Skeletal muscle satellite cell (primary cell): Measurements from ENCODE around the gene ELFN2.

Experiments
- H3K27me3 ChIP-seq: 2 replicates; pipeline ENCODE4 v1.7.0; 2013; ENCODE audit warnings: low read length; ENCODE audit not compliant: control insufficient read depth, insufficient read depth
- H3K36me3 ChIP-seq: 2 replicates; pipeline ENCODE4 v1.7.0; 2013; ENCODE audit warnings: mild to moderate bottlenecking, control low read depth, low read length; ENCODE audit not compliant: insufficient read depth
- H3K4me1 ChIP-seq: 2 replicates; pipeline ENCODE4 v1.7.0; 2013; ENCODE audit warnings: low read length; ENCODE audit not compliant: control insufficient read depth, insufficient read depth
- H3K4me2 ChIP-seq: 2 replicates; pipeline ENCODE4 v1.7.0; 2013; ENCODE audit warnings: mild to moderate bottlenecking, low read length
- H3K4me3 ChIP-seq: 2 replicates; pipeline ENCODE4 v1.7.0; 2013; ENCODE audit warnings: low read length
- H3K9ac ChIP-seq: 2 replicates; pipeline ENCODE4 v1.7.0; 2013; ENCODE audit warnings: mild to moderate bottlenecking, low read depth, low read length, moderate library complexity
- H3K9me3 ChIP-seq: replicated peaks from 2 replicates; pipeline ENCODE4 v1.7.0; 2013; ENCODE audit warnings: mild to moderate bottlenecking, control low read depth, low read length

Gene ELFN2

GRCh38 chr22:37451218-37451617 is 23.9 kb upstream of the ELFN2 start:
- Histone ChIP-seq H3K4me2 (no peak overlapping the region), H3K9me3 (no peaks in the 10 kb centered on the region), H3K4me3 (no peak overlapping the region), H3K36me3 (no peaks in the 10 kb centered on the region), H3K27me3 (peaks cover 4% of the 10 kb centered on the region), H3K9ac (no peak overlapping the region), H3K4me1 (peaks cover 22% of the 10 kb centered on the region)

DNA sequence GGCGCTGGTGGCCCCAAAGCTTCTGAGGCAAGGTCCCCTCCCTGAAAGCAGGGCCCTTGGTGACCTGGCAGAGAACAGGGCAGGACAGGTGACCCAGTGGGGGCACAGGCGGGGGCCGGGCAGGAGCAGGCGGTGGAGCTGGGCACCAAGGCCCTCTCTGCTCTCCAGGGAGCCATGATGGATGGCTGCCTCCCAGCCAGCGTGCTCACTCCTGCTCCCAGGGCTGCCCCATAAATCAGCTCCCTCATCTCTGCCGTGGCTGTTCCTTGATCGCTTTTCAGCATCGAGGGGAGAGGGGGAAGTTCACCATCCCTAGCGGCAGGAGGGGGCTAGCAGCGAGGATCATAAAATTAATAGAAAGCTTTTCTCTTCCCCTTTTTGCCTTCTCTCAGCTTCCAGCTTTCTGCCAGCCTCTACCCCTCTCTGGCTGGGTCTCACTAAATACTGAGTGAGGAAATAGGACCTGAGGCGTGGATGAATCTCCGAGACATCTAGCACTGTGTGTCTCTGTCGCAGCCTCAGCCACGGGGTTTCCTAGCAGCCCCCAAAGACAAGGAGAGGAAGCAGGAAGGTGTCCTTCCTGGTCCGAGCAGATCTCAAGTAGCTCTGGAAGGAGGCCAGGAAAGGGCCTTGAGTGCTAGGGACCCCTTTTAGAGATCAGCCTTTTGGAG is 22.2 kb upstream of the ELFN2 start:
- Histone ChIP-seq H3K9me3 (no peaks in the 10 kb centered on the region), H3K4me1 (peaks cover 4% of the 10 kb centered on the region), H3K4me3 (no peak overlapping the region), H3K9ac (no peak overlapping the region), H3K27me3 (peaks cover 5% of the 10 kb centered on the region), H3K36me3 (no peaks in the 10 kb centered on the region), H3K4me2 (no peak overlapping the region)

- H3K27me3 ChIP-seq: peaks cover 12% of the 10 kb centered on the region
- H3K4me1 ChIP-seq: no peaks in the 10 kb centered on the region
- no peak overlapping the region for H3K9ac ChIP-seq
- no peaks in the 10 kb centered on the region for H3K9me3 ChIP-seq
- H3K4me3 ChIP-seq: no peak overlapping the region
- no peak overlapping the region for H3K4me2 ChIP-seq
- no peaks in the 10 kb centered on the region for H3K36me3 ChIP-seq
These were observed 21.3 kb upstream of the ELFN2 start for GRCh38 chr22:37448516-37449127.

DNA sequence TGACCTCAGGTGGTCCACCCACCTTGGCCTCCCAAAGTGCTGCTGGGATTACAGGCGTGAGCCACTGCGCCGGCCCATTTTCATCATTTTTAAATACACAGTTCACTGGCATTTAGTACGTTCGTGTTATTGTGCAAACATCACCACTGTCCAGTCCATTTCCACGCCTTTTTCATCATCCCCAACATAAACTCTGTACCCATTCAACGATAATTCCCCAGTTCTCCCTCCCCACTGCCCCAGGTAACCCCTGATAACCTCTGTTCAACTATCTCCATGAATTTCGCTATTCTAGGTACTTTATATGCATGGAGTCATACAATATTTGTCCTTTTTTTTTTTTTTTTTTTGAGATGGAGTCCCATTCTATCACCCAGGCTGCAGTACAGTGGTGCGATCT is 18.2 kb upstream of the ELFN2 start:
- H3K9me3 ChIP-seq: peaks cover 3% of the 10 kb centered on the region
- peaks cover 12% of the 10 kb centered on the region for H3K27me3 ChIP-seq
- no peak overlapping the region for H3K4me3 ChIP-seq
- no peaks in the 10 kb centered on the region for H3K4me1 ChIP-seq
- no peaks in the 10 kb centered on the region for H3K36me3 ChIP-seq
- no peak overlapping the region for H3K4me2 ChIP-seq
- no peak overlapping the region for H3K9ac ChIP-seq

- Histone ChIP-seq H3K4me1 (no peaks in the 10 kb centered on the region), H3K9ac (no peak overlapping the region), H3K27me3 (peaks cover 11% of the 10 kb centered on the region), H3K4me3 (no peak overlapping the region), H3K9me3 (peaks cover 3% of the 10 kb centered on the region), H3K4me2 (no peak overlapping the region), H3K36me3 (no peaks in the 10 kb centered on the region)
These were observed 16.7 kb upstream of the ELFN2 start for GRCh38 chr22:37443977-37444376.

GRCh38 chr22:37443086-37443485 is 15.8 kb upstream of the ELFN2 start:
- Histone ChIP-seq H3K36me3 (no peaks in the 10 kb centered on the region), H3K9me3 (peaks cover 3% of the 10 kb centered on the region), H3K27me3 (peaks cover 8% of the 10 kb centered on the region), H3K4me2 (peak overlapping the region; percentile 6), H3K4me3 (no peak overlapping the region), H3K4me1 (no peaks in the 10 kb centered on the region), H3K9ac (no peak overlapping the region)

- H3K27me3 ChIP-seq: peaks cover 8% of the 10 kb centered on the region
These were observed 15.3 kb upstream of the ELFN2 start for GRCh38 chr22:37442537-37442936.

DNA sequence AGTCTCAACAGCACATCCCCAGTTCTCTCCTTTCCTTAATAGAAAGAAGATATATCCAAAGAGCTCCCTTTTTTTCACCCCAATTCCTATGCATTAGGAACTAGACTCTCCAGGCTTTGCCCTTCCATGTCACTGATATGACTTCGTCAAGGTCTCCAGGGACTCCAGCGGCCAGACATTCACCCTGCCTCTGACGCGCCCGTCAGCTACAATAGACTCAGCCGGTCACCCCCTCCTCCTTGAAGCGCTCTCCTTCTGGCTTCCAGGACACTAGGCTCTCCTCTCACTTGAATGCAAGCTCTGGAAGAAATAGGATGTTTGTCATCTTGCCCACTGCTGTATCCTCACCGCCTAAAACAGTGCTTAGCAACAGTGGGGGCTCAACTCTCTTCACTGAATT is 14.9 kb upstream of the ELFN2 start:
- Histone ChIP-seq H3K27me3 (peaks cover 8% of the 10 kb centered on the region), H3K36me3 (no peaks in the 10 kb centered on the region), H3K4me2 (no peak overlapping the region), H3K9ac (no peak overlapping the region), H3K9me3 (peaks cover 3% of the 10 kb centered on the region), H3K4me1 (no peaks in the 10 kb centered on the region), H3K4me3 (no peak overlapping the region)

More at GRCh38 chr22:37442537-37442936, 15.3 kb upstream of the ELFN2 start:
- H3K4me1 ChIP-seq: no peaks in the 10 kb centered on the region
- no peak overlapping the region for H3K9ac ChIP-seq
- H3K36me3 ChIP-seq: no peaks in the 10 kb centered on the region
- H3K9me3 ChIP-seq: peaks cover 3% of the 10 kb centered on the region
- no peak overlapping the region for H3K4me3 ChIP-seq
- H3K4me2 ChIP-seq: peak overlapping the region; percentile 6

- Histone ChIP-seq H3K27me3 (peaks cover 8% of the 10 kb centered on the region), H3K4me2 (no peak overlapping the region), H3K9me3 (peaks cover 3% of the 10 kb centered on the region), H3K4me1 (no peaks in the 10 kb centered on the region), H3K4me3 (no peak overlapping the region), H3K9ac (no peak overlapping the region), H3K36me3 (no peaks in the 10 kb centered on the region)
These were observed 13.6 kb upstream of the ELFN2 start for GRCh38 chr22:37440875-37441274.

DNA sequence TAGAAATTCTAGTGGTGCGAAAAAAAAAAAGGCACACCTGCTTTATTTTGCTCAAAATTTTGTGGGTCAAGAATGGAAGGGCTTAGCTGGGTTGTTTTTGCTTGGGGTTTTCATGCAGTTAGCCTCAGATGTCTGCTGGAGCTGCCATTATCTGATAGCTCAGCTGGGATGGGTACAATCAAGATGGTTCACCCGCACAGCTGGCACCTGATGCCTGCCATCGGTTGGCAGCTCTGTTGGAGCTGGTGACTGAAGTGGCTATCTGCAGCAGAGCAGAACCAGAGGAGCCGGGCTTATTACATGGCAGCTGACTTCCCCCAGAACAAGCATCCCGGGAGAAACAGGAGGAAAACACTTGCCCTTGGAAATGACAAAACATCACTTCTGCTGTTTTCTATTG is 12.1 kb upstream of the ELFN2 start:
- Histone ChIP-seq H3K4me3 (no peak overlapping the region), H3K36me3 (no peaks in the 10 kb centered on the region), H3K9me3 (peaks cover 3% of the 10 kb centered on the region), H3K4me1 (no peaks in the 10 kb centered on the region), H3K4me2 (no peak overlapping the region), H3K9ac (no peak overlapping the region), H3K27me3 (peaks cover 5% of the 10 kb centered on the region)

GRCh38 chr22:37435970-37436603 is 8.8 kb upstream of the ELFN2 start:
- no peak overlapping the region for H3K4me2 ChIP-seq
- no peaks in the 10 kb centered on the region for H3K27me3 ChIP-seq
- no peak overlapping the region for H3K9ac ChIP-seq
- H3K4me1 ChIP-seq: peaks cover 22% of the 10 kb centered on the region
- H3K4me3 ChIP-seq: no peak overlapping the region
- H3K36me3 ChIP-seq: no peaks in the 10 kb centered on the region
- peaks cover 16% of the 10 kb centered on the region for H3K9me3 ChIP-seq

- Histone ChIP-seq H3K9me3 (peaks cover 13% of the 10 kb centered on the region), H3K27me3 (no peaks in the 10 kb centered on the region), H3K4me2 (no peak overlapping the region), H3K4me1 (peaks cover 33% of the 10 kb centered on the region), H3K36me3 (no peaks in the 10 kb centered on the region), H3K9ac (no peak overlapping the region), H3K4me3 (no peak overlapping the region)
These were observed 6.5 kb upstream of the ELFN2 start for GRCh38 chr22:37433786-37434185.
